ENCODE data around the gene PARVA.

PARVA gene

GRCh38 chr11:12408156-12408770, 30.9 kb downstream of the PARVA start:
- DNase-seq: no peak

GRCh38 chr11:12409621-12410005, 32.2 kb downstream of the PARVA start:
- no peak for DNase-seq

- peak; percentile 11 to 31 for DNase-seq
Observed at GRCh38 chr11:12410006-12410728, 32.8 kb downstream of the PARVA start.

GRCh38 chr11:12411393-12411792, 34.0 kb downstream of the PARVA start:
- DNase-seq: no peak

- DNase-seq: peak; percentile 41 to 80
Observed at GRCh38 chr11:12411806-12412727, 34.7 kb downstream of the PARVA start.

- no peak for DNase-seq
Observed at GRCh38 chr11:12413141-12414052, 36.0 kb downstream of the PARVA start.

GRCh38 chr11:12414611-12415010, 37.2 kb downstream of the PARVA start:
- peak in 1 of 2 experiments; percentile 24 for DNase-seq

- no peak for DNase-seq
Observed at GRCh38 chr11:12415342-12415966, 38.1 kb downstream of the PARVA start.

- DNase-seq: no peak
Observed at GRCh38 chr11:12416552-12416951, 39.2 kb downstream of the PARVA start.

- peak in 1 of 2 experiments; percentile 52 for DNase-seq
Observed at GRCh38 chr11:12417691-12418611, 40.6 kb downstream of the PARVA start.

GRCh38 chr11:12420040-12420439, 42.7 kb downstream of the PARVA start:
- DNase-seq: no peak

GRCh38 chr11:12420706-12421105, 43.3 kb downstream of the PARVA start:
- DNase-seq: no peak

- no peak for DNase-seq
Observed at GRCh38 chr11:12421386-12421785, 44.0 kb downstream of the PARVA start.

- no peak for DNase-seq
Observed at GRCh38 chr11:12426176-12426575, 48.8 kb downstream of the PARVA start.

GRCh38 chr11:12429155-12429554, 51.8 kb downstream of the PARVA start:
- no peak for DNase-seq

GRCh38 chr11:12430351-12430750, 53.0 kb downstream of the PARVA start:
- DNase-seq: no peak

GRCh38 chr11:12430954-12431595, 53.7 kb downstream of the PARVA start:
- DNase-seq: no peak

GRCh38 chr11:12432507-12432906, 55.1 kb downstream of the PARVA start:
- DNase-seq: no peak

- no peak for DNase-seq
Observed at GRCh38 chr11:12433121-12433520, 55.8 kb downstream of the PARVA start.
